Measurements from ENCODE around the gene PXDN. TPM values are rescaled to one million over a fixed set of nuclear protein-coding genes. Genes with fewer than 3 reads are reported as not detected.

Gene PXDN
- polyA plus RNA-seq, 3 donors from 2014 or later = 0.93 to 1.0 TPM; not detected in 1

DNA sequence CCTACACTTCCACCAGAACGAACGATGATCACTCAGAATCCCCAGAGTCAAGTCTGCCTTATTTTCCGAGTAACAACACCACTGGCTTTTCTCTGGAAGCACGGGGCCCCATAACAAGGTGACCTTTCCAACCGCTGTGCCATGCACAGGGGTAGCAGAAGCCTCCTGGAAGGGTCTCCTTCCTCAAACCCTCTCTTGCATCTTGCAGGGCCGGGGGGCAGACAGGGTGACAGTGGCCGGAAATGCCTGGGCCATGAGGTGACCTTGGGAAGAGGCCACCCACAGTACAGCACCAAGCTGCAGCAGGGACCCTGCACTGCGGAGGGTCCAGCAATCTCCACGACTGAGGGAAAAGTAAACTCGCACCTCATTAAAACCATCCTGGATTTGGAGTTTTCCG is 108.5 kb downstream of the PXDN start:
- no peaks in the 10 kb centered on the region for H3K4me1 Mint-ChIP-seq
- H3K27ac Mint-ChIP-seq = no peak overlapping the region
- H3K36me3 Mint-ChIP-seq = no peaks in the 10 kb centered on the region
- H3K27me3 Mint-ChIP-seq (ENCODE audit: low read depth in 3 of 3) = peaks cover 0 to 3% (median 1%) of the 10 kb centered on the region in 3 donors
- no peak overlapping the region for H3K4me3 Mint-ChIP-seq
- no peaks in the 10 kb centered on the region for H3K9me3 Mint-ChIP-seq
- no peak for DNase-seq

DNA sequence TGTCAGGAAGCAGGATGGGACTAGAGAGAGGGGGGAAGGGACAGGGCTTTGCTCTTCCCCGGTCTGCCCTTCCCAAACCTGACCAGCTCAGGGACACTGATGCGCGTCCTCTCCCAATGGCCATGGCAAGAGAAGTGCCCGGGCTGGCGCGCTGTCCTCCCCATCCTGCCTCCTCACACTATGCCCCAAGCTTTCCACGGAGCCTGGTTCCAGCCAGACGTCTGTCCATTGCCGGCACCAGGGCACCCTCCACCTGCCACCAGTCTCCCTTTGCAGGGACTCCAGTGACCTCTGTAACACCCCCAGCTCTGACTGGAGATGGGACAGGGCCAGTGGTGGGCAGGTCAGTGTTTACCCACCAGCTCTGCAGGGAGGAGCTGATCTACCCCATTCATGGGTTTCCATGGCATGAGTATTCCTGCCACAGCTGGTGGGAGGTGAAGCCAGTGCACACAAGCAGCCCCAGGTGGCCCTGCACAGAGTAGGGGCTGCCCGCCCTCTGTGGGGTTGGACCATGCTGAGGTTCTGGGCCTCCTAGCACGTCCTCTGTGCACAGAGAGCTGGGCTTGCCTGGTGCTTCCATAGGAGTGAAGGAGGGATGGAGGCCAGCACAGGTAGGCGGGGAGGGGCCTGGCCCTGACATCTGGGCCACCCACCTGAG is 109.5 kb downstream of the PXDN start:
- H3K27me3 Mint-ChIP-seq (ENCODE audit: low read depth in 3 of 3) = peaks cover 0 to 1% (median 1%) of the 10 kb centered on the region in 3 donors
- H3K4me1 Mint-ChIP-seq = no peaks in the 10 kb centered on the region
- no peaks in the 10 kb centered on the region for H3K36me3 Mint-ChIP-seq
- no peaks in the 10 kb centered on the region for H3K9me3 Mint-ChIP-seq
- H3K4me3 Mint-ChIP-seq = no peak overlapping the region
- DNase-seq = no peak
- no peak overlapping the region for H3K27ac Mint-ChIP-seq

DNA sequence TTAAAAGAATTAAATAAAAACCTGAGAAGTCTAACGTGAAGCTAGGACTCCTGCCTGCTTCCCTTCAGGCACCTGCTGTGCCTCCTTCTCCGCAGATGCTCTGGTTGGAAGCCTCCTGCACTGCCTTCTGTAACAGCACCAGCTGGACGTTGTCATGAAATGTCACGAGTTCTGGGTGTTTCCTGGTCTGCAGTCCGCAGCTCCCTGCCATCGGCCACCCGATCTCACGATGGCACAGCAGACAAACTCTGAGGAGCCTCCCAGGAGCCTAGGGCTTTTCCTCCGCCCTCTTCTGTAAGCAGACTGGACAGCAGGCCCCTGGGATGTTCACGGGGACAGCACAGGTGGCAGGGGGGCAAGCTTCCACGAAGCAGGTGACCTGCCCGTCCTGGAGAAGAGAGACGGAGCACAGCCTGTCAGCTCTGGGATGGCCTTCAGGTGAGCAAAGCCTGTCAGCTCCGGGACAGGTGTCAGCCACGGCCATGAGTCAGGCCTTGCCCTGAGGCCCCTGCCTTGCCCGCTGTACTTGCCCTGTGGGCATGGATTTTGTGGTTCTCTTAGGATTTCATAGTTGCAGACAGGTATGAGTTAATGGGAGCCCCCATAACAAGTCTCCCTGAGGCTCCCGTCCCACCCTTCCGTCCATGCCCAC is 110.3 kb downstream of the PXDN start:
- Mint-ChIP-seq H3K4me3 (no peak overlapping the region), H3K4me1 (no peaks in the 10 kb centered on the region), H3K27me3 (ENCODE audit: low read depth in 3 of 3) (peaks cover 0 to 1% (median 1%) of the 10 kb centered on the region in 3 donors), H3K9me3 (no peaks in the 10 kb centered on the region), H3K27ac (no peak overlapping the region), H3K36me3 (no peaks in the 10 kb centered on the region)
- DNase-seq = no peak

DNA sequence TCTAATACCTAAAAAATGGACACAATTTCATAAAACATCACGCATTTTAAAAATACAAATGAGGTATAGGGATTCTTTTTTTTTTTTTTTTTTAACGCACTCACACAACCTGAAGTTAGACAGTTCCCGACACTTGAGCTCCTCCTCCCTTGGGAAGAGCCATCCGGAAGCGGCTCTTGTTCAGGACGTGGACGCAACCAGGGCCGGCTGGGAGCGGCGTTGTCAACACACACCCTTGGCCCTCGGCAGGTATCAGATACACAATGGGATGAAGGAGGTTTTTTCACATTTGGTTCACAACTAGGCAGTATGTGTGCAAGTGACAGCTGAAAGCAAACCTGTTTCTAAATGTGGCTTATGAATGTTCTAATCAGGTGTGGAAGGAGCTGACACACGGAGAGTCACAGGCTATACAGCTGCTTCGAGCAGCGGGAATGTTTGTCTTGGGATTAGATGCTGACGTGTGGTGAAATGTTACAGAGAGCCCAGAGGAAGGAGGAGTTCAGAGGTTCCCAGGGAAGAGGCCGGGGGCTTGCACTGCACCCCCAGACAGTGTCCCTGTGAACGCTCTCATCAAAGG is 111.1 kb downstream of the PXDN start:
- no peaks in the 10 kb centered on the region for H3K4me1 Mint-ChIP-seq
- H3K9me3 Mint-ChIP-seq = no peaks in the 10 kb centered on the region
- no peak overlapping the region for H3K27ac Mint-ChIP-seq
- H3K36me3 Mint-ChIP-seq = no peaks in the 10 kb centered on the region
- DNase-seq = no peak
- no peak overlapping the region for H3K4me3 Mint-ChIP-seq
- peaks cover 1 to 3% (median 1%) of the 10 kb centered on the region in 3 donors for H3K27me3 Mint-ChIP-seq (ENCODE audit: low read depth in 3 of 3)

DNA sequence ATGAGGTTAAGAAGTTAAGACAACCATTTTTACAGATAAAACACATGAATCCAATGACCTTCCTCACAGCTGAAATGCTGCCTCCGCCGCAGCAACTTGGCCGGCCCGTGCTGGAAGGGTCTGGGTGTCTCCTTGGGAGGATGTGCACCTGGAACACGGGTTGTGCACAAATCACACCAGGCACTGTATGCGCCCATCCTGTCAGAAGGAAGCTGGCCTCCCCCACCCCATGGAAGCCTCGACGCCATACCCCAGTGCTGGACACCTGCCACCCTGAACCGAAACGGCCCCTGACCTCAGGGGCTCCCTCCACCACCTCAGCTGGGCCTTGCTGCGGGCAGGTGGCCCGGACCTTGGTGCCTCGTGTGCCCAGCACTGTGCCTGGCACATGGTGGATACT is 111.8 kb downstream of the PXDN start:
- no peak for DNase-seq
- Mint-ChIP-seq H3K4me1 (no peaks in the 10 kb centered on the region), H3K36me3 (no peaks in the 10 kb centered on the region), H3K27ac (no peak overlapping the region), H3K4me3 (no peak overlapping the region), H3K27me3 (ENCODE audit: low read depth in 3 of 3) (peaks cover 1 to 5% (median 1%) of the 10 kb centered on the region in 3 donors), H3K9me3 (no peaks in the 10 kb centered on the region)

DNA sequence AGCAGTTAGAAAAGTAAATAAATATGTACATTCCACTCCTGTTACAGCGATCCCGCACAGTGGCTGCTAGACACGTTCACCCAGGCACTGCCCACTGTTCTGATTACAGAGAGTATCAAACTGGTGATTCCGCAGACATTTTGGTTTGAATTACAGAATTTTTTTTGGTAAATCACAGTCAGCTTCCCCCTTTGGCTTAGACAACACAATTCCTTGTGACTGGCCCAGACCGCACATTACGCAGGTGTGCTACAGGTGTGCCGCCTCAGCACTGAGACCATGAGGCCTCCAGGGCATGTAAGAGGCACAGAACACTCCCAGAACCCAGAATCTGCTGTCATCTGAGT is 112.3 kb downstream of the PXDN start:
- Mint-ChIP-seq H3K4me3 (no peak overlapping the region), H3K36me3 (no peaks in the 10 kb centered on the region), H3K27ac (no peak overlapping the region), H3K9me3 (no peaks in the 10 kb centered on the region), H3K27me3 (ENCODE audit: low read depth in 3 of 3) (peaks cover 1 to 7% (median 1%) of the 10 kb centered on the region in 3 donors), H3K4me1 (no peaks in the 10 kb centered on the region)
- no peak for DNase-seq

DNA sequence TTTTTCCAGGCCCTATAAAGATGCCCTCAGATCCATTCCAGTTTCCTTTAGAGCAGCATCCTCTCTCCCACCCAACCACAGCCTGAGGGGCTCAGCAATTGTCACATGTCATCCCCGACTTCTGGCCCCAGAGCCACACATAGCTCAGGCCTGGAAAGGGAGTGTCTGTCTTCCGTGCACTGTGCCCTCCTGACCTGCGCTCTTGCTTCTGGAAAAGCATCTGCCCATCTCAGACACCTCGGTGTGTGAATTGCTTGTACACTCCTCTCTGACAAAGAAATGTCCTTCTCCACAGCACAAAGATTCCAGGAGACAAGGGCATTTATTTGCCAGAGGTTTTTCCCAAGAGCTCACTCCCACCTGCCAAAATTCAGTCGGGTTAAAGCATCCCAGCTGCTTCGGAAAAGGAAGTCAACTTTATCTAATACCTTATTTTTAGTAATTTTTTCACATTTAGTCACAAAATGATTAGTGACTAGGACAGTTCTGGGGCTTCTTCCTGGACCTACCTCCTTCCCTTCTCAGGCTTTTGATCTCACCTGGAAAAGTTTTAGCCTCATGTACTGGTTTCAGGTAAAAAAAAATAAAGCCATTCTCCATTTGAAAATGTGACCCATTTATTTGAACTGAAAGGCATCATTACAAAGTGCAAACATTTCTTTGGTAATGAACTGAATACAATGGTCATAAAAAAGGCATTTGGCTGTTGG is 112.9 kb downstream of the PXDN start:
- Mint-ChIP-seq H3K4me3 (no peak overlapping the region), H3K27ac (no peak overlapping the region), H3K9me3 (no peaks in the 10 kb centered on the region), H3K36me3 (no peaks in the 10 kb centered on the region), H3K4me1 (no peaks in the 10 kb centered on the region), H3K27me3 (ENCODE audit: low read depth in 3 of 3) (peaks cover 1 to 7% (median 1%) of the 10 kb centered on the region in 3 donors)
- no peak for DNase-seq

DNA sequence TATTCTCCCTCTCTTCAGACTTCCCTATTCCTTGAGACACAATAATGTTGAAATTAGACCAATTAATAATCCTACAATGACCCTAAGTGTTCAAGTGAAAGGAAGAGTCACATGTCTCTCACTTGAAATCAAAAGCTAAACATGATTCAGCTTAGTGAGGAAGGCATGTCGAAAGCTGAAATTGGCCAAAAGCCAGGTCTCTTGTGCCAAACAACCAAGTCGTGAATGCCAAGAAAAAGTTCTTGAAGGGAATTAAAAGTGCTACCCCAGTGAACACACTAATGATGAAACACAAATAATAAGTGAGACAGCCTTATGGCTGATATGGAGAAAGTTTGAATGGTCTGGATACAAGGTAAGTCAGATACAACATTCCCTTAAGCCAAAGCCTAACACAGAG is 115.4 kb downstream of the PXDN start:
- H3K4me3 Mint-ChIP-seq = no peak overlapping the region
- no peaks in the 10 kb centered on the region for H3K36me3 Mint-ChIP-seq
- peaks cover 1 to 7% (median 2%) of the 10 kb centered on the region in 3 donors for H3K27me3 Mint-ChIP-seq (ENCODE audit: low read depth in 3 of 3)
- no peaks in the 10 kb centered on the region for H3K9me3 Mint-ChIP-seq
- DNase-seq = no peak
- no peak overlapping the region for H3K27ac Mint-ChIP-seq
- H3K4me1 Mint-ChIP-seq = no peaks in the 10 kb centered on the region

DNA sequence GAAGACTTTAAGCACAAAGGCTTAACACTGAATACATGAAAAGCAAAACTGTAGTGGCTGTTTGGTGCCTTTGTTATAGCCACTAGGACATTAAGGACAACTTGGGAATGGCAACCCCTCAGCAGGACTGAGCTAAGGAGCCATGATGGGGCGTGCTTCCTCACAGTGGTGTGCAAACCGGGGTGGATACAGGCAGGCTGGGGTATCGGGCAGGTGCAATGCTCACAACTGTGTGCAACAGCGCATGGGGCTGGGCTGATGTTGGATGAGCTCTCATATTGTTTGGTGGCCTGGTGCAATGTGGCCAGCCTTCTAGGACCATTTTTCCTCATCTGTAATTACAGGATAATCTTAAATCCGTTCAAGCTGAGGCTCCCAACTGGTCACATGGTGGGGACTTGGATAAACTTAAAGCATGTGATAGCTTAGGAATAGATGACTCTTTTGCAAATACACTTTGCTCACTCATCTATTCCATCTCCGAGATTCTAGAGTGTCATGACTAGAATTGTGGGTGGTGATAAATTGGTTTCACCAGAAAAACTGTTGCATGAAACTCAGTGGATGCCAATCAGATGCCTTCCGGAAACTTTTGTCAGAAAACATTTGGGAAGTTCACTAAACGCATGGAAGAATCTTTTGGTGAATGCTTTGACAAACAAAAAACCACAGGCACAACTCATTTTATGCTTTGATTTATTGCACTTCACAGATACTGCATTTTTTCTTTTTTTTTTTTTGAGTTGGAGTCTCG is 116.5 kb downstream of the PXDN start:
- H3K4me1 Mint-ChIP-seq = no peaks in the 10 kb centered on the region
- H3K4me3 Mint-ChIP-seq = no peak overlapping the region

DNA sequence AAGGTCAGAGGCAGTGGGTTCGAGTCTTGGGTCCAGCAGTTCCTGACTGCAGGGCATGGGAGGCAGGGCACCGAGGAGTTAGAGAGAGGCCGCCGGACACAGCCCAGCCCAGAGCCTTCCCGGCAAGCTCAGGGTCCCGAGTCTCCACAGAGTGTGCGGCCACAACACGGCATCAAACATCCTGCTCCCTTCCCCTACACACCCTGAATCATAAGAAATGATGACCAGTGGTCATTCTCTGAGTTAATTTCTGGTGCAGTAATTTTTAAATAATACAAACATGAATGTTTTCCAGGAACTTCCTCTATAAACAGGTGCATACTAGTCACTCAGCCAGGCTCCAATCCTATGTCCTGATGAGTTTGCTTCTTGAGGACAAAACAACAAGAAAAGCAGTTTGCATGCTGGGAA is 118.0 kb downstream of the PXDN start:
- no peak for DNase-seq
- Mint-ChIP-seq H3K36me3 (no peaks in the 10 kb centered on the region), H3K4me1 (no peaks in the 10 kb centered on the region)

More for the DNA sequence above, 116.5 kb downstream of the PXDN start:
- peaks cover 1 to 10% (median 2%) of the 10 kb centered on the region in 3 donors for H3K27me3 Mint-ChIP-seq (ENCODE audit: low read depth in 3 of 3)
- no peak overlapping the region for H3K27ac Mint-ChIP-seq
- DNase-seq = no peak
- no peaks in the 10 kb centered on the region for H3K36me3 Mint-ChIP-seq
- H3K9me3 Mint-ChIP-seq = no peaks in the 10 kb centered on the region

DNA sequence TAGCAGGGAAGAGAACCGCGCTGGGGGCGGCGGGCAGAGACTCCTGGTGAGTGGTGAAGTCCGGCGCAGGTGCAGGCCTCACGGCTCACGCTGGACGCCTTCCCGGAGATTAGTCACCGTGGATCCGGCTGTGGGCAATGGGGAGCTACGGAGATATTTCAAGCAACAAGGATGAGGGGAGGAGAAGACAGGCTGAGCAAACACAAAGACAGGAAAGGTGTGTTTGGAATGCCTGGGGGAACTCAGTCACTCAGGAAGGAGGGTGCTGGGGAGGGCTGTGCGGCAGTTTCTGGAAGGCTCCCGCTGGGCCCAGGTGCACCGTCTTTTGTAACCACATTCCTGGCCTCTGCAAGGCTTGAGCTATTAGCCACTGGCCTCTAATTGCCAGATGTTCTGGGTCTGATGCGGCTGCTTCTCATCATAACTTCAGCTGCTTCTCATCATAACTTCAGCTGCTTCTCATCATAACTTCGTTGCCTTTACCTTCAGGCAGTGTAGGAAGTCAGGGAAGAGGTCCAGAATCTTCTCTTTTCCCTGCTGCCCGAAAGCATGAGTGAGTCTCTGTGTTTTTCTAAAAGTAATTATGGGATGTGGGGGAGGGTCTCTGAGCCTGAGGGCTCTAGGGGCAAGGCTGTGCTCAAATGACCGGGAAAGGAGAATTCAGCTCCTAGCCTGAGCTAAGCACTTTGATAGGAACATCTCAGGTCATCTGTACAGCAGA is 118.9 kb downstream of the PXDN start:
- Mint-ChIP-seq H3K4me1 (no peaks in the 10 kb centered on the region), H3K9me3 (no peaks in the 10 kb centered on the region), H3K27me3 (ENCODE audit: low read depth in 3 of 3) (peaks cover 0 to 10% (median 2%) of the 10 kb centered on the region in 3 donors), H3K36me3 (no peaks in the 10 kb centered on the region), H3K27ac (no peak overlapping the region), H3K4me3 (no peak overlapping the region)
- no peak for DNase-seq

More for the DNA sequence above, 118.0 kb downstream of the PXDN start:
- H3K27ac Mint-ChIP-seq = no peak overlapping the region
- H3K4me3 Mint-ChIP-seq = no peak overlapping the region
- peaks cover 0 to 10% (median 2%) of the 10 kb centered on the region in 3 donors for H3K27me3 Mint-ChIP-seq (ENCODE audit: low read depth in 3 of 3)
- no peaks in the 10 kb centered on the region for H3K9me3 Mint-ChIP-seq

DNA sequence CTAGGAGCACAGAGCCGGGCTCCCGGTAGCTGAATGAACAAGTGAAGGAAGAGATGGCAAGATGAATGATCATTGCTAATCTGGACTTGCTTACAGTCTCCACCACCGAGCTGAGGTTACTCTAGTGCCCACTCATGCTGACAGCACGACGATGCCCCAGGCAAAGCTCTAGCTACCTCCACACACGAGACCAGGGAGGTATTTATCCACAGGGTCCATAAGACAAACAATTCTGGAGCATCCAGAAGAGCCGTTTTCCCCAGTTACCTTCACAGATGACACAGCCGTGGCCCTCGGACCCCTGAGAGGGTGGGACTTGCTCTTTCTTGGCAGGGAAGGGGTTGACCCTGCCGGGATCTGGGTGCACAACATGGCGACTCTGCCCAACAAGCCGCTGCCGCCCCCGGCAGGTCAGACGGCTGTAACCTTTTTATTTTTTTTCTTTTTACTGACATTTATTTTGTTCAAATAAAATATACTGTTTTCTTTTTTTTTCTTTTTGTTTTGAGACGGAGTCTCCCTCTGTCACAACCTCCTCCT is 120.3 kb downstream of the PXDN start:
- H3K4me1 Mint-ChIP-seq = no peaks in the 10 kb centered on the region
- no peak for DNase-seq
- H3K27me3 Mint-ChIP-seq (ENCODE audit: low read depth in 3 of 3) = peaks cover 0 to 10% (median 2%) of the 10 kb centered on the region in 3 donors
- H3K9me3 Mint-ChIP-seq = no peaks in the 10 kb centered on the region
- no peaks in the 10 kb centered on the region for H3K36me3 Mint-ChIP-seq
- H3K27ac Mint-ChIP-seq = no peak overlapping the region
- H3K4me3 Mint-ChIP-seq = no peak overlapping the region

Data from immature natural killer cell (primary cell).